ENCODE measurements around the gene ENKD1. TPM values are rescaled to one million over a fixed set of nuclear protein-coding genes. Genes with fewer than 3 reads are reported as not detected.

ENKD1 gene
- polyA plus RNA-seq, 2 of the 4 experiments (the other 2 are of a cell fraction), result 4.0 to 12.2 TPM

- FAIRE-seq, result no peak
- peak overlapping the region in 1 of 2 experiments; percentile 55; a peak in 3 of 6 replicates for H3K27ac ChIP-seq
- peak; percentile 93 to 98 for DNase-seq (ENCODE audit: low read depth in 1 of 2, low spot score in 1 of 2)
- peak; percentile 86 to 92 for ATAC-seq
- H3K9me3 ChIP-seq, result no peaks in the 10 kb centered on the region
- 49% methylated on average over 14 of the region's 18 CpGs for whole genome bisulfite sequencing (ENCODE audit: missing lambda C conversion rate)
- ChIA-PET CTCF (interaction anchor here (0.6 to 16.7 kb wide), 48 partner anchors 8 to 218 kb away, joined by 3 to 174 read pairs (median 4); partner anchors contain the start of genes ACD, CARMIL2, CTCF and GFOD2), POLR2A (interaction anchor here (0.6 kb wide), 1 partner anchor 27 kb away, joined by 3 read pairs; no protein-coding TSS in a partner anchor)
- peaks cover 17% of the 10 kb centered on the region for H3K4me1 ChIP-seq
- H3K4me2 ChIP-seq, result 0 out of 3 replicates have a peak overlapping the region, but pooled peaks have one; percentile 22
- TF ChIP-seq FOSL2 (IDR thresholded peaks at IDR 0.05), result no peak
- no peak for TF ChIP-seq FOSL2 (CRISPR knock-in tag; IDR thresholded peaks at IDR 0.05)
- TF ChIP-seq MAX (IDR thresholded peaks at IDR 0.05), result peak; percentile 41; the same call in 1 of the 2 replicates
- no peak for TF ChIP-seq KDM5A (IDR thresholded peaks at IDR 0.05)
- peak; percentile 88 for TF ChIP-seq SMC3 (IDR thresholded peaks at IDR 0.05)
- TF ChIP-seq HOXB13 (CRISPR knock-in tag; IDR thresholded peaks at IDR 0.05; ENCODE audit: low read depth), result no peak
- peak; percentile 57 to 65 for TF ChIP-seq RAD21 (conservative IDR thresholded peaks at IDR 0.05 in 1 of 2, IDR thresholded peaks at IDR 0.05 in 1 of 2)
- peak; percentile 69 for TF ChIP-seq CTCF (IDR thresholded peaks at IDR 0.05)
- H3K4me3 ChIP-seq, result no peak overlapping the region
Measured at GRCh38 chr16:67667817-67668494, 1.4 kb upstream of the ENKD1 start.

GRCh38 chr16:67667453-67667816 lies 885 bp upstream of the ENKD1 start:
- Histone ChIP-seq H3K27ac (peak overlapping the region in 1 of 2 experiments; percentile 55; a peak in 3 of 6 replicates), H3K9me3 (no peaks in the 10 kb centered on the region), H3K4me3 (no peak overlapping the region), H3K4me1 (peaks cover 17% of the 10 kb centered on the region), H3K4me2 (0 out of 3 replicates have a peak overlapping the region, but pooled peaks have one; percentile 22)
- ATAC-seq (no peak; a peak in 1 of 6 replicates), DNase-seq (ENCODE audit: low read depth in 1 of 2, low spot score in 1 of 2) (no peak), FAIRE-seq (no peak)
- CTCF ChIA-PET, result interaction anchor here (0.7 to 16.7 kb wide), 33 partner anchors 8 to 215 kb away, joined by 3 to 174 read pairs (median 5); partner anchors contain the start of genes ACD, CARMIL2, CTCF and GFOD2
- WGBS (ENCODE audit: missing lambda C conversion rate), result 86% methylated on average over 7 of the region's 10 CpGs
- POLR2A ChIA-PET, result no interaction called here
- TF ChIP-seq HEYL (CRISPR knock-in tag; IDR thresholded peaks at IDR 0.05) (no peak), ZNF302 (CRISPR knock-in tag; IDR thresholded peaks at IDR 0.05) (no peak), NPAS2 (CRISPR knock-in tag; IDR thresholded peaks at IDR 0.05; ENCODE audit: borderline replicate concordance) (no peak), RNF2 (IDR thresholded peaks at IDR 0.05; ENCODE audit: borderline replicate concordance, low read depth) (no peak), CBX2 (IDR thresholded peaks at IDR 0.05; ENCODE audit: borderline replicate concordance, low read depth) (no peak), BHLHE40 (IDR thresholded peaks at IDR 0.05; ENCODE audit: low read depth, low read length) (no peak), ELK1 (IDR thresholded peaks at IDR 0.05; ENCODE audit: low read depth, low read length) (no peak), FOSB (CRISPR knock-in tag; IDR thresholded peaks at IDR 0.05) (no peak), PHF8 (IDR thresholded peaks at IDR 0.05; ENCODE audit: borderline replicate concordance, low read depth) (no peak), HOXB13 (CRISPR knock-in tag; IDR thresholded peaks at IDR 0.05; ENCODE audit: low read depth) (no peak), ZC3H11A (IDR thresholded peaks at IDR 0.05) (no peak), JUN (IDR thresholded peaks at IDR 0.05) (no peak), E2F6 (IDR thresholded peaks at IDR 0.05; ENCODE audit: borderline replicate concordance, low read depth) (no peak), CHD4 (IDR thresholded peaks at IDR 0.05; ENCODE audit: borderline replicate concordance) (no peak), ATOH8 (CRISPR knock-in tag; IDR thresholded peaks at IDR 0.05; ENCODE audit: low read depth) (no peak), KDM5A (IDR thresholded peaks at IDR 0.05) (no peak), EHMT2 (IDR thresholded peaks at IDR 0.05; ENCODE audit: low read depth) (no peak), MAX (IDR thresholded peaks at IDR 0.05) (no peak), HMGXB4 (CRISPR knock-in tag; IDR thresholded peaks at IDR 0.05; ENCODE audit: borderline replicate concordance) (no peak), CHD2 (IDR thresholded peaks at IDR 0.05; ENCODE audit: low read length, partially characterized antibody) (no peak)
